Prostate gland (tissue), 2 donors: ENCODE measurements around the gene PRDM13.

Experiments
- CTCF ChIP-seq, 4 experiments: fragments of 200-600 bp in 2 of 4; fragments of 450-650 bp in 2 of 4; sonication (generic) in 2 of 4; IDR thresholded peaks; 1 replicate in 3 of 4; 2 replicates in 1 of 4; pipeline ENCODE4 v1.5.1; 2016 to 2019; ENCODE audit warnings: antibody characterized with exemption in 4 of 4, mild to moderate bottlenecking in 2 of 4, moderate library complexity in 2 of 4
- POLR2A ChIP-seq: fragments of 450-650 bp; IDR thresholded peaks from one replicate; pipeline ENCODE4 v1.6.1; 2016; ENCODE audit warnings: antibody characterized with exemption, mild to moderate bottlenecking
- POLR2AphosphoS5 ChIP-seq: sonication (generic); formaldehyde crosslinking; IDR thresholded peaks from one replicate; pipeline ENCODE4 v1.6.1; 2017; ENCODE audit warnings: antibody characterized with exemption

GRCh38 chr6:99579781-99580180 is 26.9 kb upstream of the PRDM13 start:
- TF ChIP-seq CTCF (IDR thresholded peaks at IDR 0.05), result no peak
- TF ChIP-seq POLR2AphosphoS5, result no peak
- TF ChIP-seq POLR2A, result no peak
